GM12865 (cell line): ENCODE measurements around the gene NAT8L.
A peak's percentile ranks its signal among the peaks of the same experiment; 100 is the strongest.

ENCODE experiments used
- DNase-seq: peaks from one replicate; pipeline ENCODE4 v3.0.0; 2010; ENCODE audit warnings: low read depth
- H3K4me3 ChIP-seq: 2 replicates; pipeline ENCODE4 v1.5.1; 2011; ENCODE audit warnings: mild to moderate bottlenecking, low read depth, low read length, control low read depth
- CTCF ChIP-seq: IDR thresholded peaks from 2 replicates; pipeline ENCODE4 v1.5.1; 2011; ENCODE audit warnings: low read length, control low read depth, low read depth, inconsistent platforms; ENCODE audit not compliant: insufficient read depth; ENCODE audit errors: missing control alignments

The NAT8L gene

DNA sequence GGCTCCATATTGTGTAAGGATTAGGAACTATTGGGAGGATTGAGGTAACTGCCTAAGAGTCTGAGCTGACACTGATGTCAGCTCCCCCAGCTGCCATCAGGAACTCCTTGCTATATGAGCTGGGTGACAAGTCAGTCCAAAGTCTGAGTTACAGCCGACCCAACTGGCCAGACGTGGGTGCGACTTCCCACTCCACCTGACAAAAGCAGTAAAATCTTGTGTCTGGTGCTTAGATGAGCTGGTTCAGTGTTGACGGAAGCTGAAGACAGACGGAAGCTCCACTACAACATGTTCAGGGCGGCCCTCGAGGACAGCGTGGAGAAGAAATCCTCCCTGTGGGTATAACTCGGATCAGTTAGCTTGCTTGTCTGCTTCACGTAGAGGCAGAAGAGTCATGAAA lies 22.8 kb upstream of the NAT8L start:
- no peak for DNase-seq
- no peak for TF ChIP-seq CTCF
- no peak overlapping the region for H3K4me3 ChIP-seq

- no peak overlapping the region for H3K4me3 ChIP-seq
- no peak for TF ChIP-seq CTCF
- DNase-seq: no peak
Observed at GRCh38 chr4:2036866-2037265, 22.3 kb upstream of the NAT8L start.

GRCh38 chr4:2040391-2041238 lies 18.5 kb upstream of the NAT8L start:
- H3K4me3 ChIP-seq: no peak overlapping the region
- TF ChIP-seq CTCF: no peak
- DNase-seq: no peak

- TF ChIP-seq CTCF: no peak
- peak overlapping the region; percentile 81 for H3K4me3 ChIP-seq
- peak; percentile 90 for DNase-seq
Observed at GRCh38 chr4:2041239-2042130, 17.6 kb upstream of the NAT8L start.

DNA sequence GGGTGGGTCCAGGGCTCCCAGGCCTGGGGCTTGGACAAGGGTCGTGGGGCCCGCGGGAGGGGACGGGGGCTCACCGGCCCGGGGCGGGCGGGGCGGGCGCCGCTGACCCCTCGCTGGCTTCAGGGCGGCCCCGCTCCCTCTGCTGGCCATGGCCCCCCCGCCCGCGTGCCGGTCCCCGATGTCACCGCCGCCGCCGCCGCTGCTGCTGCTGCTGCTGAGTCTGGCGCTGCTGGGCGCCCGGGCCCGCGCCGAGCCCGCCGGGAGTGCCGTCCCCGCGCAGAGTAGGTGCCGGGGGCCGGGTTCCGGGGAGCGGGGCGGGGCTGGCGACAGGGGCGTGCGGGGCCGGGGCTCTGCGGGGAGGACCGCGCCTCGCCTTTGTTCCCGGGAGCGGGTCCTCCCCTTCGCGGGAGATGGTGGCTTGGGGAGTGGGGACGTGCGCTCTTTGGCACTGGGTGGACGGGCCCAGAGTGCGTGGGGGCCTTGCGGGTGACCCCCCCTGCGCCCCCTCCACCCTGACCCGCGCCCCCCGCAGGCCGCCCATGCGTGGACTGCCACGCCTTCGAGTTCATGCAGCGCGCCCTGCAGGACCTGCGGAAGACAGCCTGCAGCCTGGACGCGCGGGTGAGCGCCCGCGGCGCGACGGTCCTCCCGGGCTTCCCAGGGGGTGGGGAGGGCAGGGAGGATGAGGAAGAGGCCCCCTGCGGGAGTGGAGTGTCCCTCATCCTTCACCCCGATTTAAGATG lies 16.8 kb upstream of the NAT8L start:
- peak; percentile 41 for DNase-seq
- no peak for TF ChIP-seq CTCF

DNA sequence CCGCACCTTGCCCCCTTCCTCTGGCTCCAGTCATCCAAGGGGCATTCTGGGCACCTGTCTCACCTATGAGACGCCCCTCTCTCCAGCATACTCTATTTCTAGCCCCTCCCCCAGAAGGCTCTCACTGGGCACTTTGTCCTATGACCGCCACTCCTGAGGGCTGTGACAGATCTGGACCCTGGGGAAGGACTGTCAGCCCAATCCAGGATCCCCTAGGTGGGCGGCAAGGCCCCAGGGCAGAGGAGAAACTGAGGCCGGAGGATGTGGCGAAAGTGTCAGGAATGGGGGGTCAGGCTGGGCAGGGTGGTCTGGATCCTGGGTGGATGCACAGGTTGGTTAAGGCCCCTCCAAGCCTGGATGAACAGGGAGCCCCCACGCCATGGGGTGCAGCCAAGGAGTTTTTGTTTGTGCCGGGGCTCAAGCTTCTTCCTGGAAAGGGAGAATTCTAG lies 16.2 kb upstream of the NAT8L start:
- H3K4me3 ChIP-seq: no peak overlapping the region
- no peak for DNase-seq
- no peak for TF ChIP-seq CTCF

More for the DNA sequence above, 16.8 kb upstream of the NAT8L start:
- peak overlapping the region; percentile 81 for H3K4me3 ChIP-seq
